Hypothalamus (tissue), 51 donors: Measurements from ENCODE around the gene PROCA1.
"Not testable (repeated sequence)": the region's sequence is repeated elsewhere in the genome, so short reads cannot be mapped to it uniquely, and the experiment has no call there.

ENCODE experiments used
- DNase-seq, 51 donors: peaks; one replicate each; lab custom pipeline; 2025; lab: John Stamatoyannopoulos, UW

The PROCA1 gene

DNA sequence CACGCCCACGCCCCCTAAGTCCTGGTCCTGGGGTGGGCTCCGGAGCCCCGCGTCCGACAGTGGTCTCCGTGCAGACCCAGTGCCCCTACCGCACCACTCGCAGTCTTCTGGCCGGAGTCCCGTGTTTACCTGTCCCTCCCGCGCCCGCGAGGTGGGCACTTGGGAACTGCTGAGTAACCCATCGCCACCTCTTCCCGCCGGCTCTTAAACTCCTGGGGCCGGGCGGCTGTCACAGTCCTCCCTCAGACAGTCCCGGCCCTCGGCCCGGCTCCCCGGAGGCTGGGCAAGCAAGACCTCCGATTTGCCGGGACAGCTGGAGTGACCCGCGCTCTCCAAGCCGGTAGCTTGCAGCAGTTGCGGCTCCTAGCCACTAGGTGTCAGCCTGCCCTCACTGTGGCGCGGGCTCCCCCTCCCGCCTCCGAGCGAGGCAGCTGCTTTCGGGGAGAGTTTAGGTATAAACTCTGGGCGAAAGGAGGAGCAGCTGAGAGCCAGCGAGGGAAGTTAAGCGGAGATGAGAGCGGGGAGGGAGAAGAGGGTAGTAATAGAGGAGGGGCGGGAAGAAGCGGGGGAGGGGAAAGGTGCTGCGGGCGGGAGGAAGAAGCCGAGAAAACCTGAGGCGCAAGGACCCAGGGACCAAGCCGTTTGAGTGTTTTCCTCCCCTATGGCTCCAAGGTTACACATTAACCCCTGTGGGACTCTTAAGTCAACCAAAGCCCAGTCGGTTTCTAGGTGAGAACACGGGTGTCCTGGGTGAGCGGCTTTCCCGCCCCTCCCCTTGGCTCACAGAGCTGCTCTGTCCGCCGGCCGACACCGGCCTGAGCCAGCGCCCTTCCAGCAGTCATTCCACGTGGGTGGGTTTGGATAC is 15.2 kb upstream of the PROCA1 start:
- peak; percentile 39 to 94 (median 88) for DNase-seq

GRCh38 chr17:28726226-28726626 is 14.5 kb upstream of the PROCA1 start, which contains the start of gene TLCD1:
Gene TLCD1, minus strand, starts transcription at chr17:28726233. Its CDS starts 136 bp downstream, at chr17:28726097.
- peak in 39 of 51 donors; percentile 46 to 83 (median 66) for DNase-seq

GRCh38 chr17:28725660-28726225 is 14.1 kb upstream of the PROCA1 start:
- DNase-seq = peak in 9 of 51 donors; percentile 33 to 73 (median 58)

GRCh38 chr17:28725166-28725659 is 13.5 kb upstream of the PROCA1 start:
- DNase-seq = no peak

DNA sequence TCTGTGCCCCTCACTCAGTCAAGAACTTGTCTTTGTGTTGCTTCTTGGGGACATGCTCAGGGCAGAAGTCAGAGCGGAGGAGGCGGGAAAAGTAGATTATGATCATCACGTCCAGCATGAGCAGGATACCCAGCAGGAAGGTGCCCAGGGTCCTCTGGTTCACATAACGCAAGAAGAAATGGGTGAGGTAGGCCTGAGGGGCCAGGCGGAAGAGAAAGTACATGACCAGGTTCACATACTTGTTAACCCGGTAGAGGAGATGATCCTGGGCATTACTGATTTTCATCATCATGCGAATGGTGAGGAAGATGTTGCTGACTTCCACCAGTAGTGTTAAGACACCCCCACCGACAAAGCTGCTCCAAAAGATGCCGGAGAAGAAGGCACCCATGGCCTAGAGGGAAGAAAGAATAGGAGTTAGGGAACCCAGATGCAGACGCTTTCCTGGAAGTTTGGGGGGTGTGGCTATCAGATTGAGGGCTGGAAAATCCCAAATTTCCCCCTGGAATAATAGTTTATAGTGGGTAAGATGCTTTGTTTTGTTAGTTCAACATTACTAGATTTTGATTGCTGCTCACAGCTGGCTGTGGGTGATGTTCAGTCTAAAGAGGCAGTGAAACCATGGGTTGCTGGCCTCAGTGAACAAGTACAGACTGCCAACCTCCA is 12.9 kb upstream of the PROCA1 start:
- no peak for DNase-seq

DNA sequence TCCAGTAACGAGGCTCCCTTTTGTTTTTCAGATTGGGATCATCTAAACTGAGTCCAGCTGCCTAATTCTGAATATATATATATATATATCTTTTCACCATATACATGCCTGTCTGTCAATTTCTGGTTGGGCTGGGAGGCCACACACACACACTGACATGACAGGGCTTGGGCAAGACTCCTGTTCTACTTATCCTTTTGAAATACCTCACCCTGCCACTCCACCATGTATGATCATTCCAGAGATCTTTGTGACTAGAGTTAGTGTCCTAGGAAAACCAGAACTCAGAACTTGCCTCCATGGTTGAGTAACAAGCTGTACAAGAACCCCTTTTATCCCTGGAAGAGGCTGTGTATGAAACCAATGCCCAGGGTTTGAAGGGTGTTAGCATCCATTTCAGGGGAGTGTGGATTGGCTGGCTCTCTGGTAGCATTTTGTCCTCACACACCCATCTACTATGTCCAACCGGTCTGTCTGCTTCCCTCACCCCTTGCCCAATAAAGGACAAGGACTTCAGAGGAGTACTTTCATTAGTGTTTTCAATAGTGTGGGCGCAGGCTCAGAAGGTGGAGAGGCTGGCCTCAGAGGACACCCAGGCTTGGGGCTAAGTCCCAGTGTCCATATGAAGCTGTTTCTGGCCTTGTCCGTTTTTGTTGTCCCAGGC is 12.3 kb upstream of the PROCA1 start:
- not testable (repeated sequence) for DNase-seq

DNA sequence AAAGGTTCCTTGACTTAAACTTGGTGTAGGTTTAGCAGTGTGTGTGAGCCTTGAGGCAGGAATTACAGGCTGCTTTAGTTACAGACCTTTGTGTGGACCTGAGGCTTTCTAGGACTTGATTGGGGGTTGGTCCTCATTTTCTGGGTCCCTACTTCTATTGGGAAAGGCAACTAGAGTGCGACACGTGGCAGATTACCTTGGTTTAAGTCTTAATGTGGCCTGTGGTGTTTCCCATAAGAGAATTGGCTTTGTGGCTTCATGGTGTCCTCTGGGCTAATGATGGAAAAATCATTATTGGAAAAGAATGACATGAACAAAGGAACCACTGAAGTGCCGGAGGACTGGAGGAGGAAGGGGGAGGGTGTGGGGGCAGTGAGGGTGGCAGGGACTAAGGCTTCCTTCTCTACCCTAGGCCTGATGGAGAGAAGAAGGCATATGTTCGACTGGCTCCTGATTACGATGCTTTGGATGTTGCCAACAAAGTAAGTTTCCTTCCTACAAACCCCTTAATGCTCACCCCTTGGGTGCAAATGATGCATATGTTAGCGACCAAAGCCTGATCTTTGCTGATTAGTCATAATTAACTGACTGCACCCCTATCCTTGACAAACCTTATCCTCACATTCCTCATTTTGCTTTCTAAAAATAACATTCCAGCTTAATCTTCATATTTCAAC is 11.6 kb upstream of the PROCA1 start:
- DNase-seq = no peak

DNA sequence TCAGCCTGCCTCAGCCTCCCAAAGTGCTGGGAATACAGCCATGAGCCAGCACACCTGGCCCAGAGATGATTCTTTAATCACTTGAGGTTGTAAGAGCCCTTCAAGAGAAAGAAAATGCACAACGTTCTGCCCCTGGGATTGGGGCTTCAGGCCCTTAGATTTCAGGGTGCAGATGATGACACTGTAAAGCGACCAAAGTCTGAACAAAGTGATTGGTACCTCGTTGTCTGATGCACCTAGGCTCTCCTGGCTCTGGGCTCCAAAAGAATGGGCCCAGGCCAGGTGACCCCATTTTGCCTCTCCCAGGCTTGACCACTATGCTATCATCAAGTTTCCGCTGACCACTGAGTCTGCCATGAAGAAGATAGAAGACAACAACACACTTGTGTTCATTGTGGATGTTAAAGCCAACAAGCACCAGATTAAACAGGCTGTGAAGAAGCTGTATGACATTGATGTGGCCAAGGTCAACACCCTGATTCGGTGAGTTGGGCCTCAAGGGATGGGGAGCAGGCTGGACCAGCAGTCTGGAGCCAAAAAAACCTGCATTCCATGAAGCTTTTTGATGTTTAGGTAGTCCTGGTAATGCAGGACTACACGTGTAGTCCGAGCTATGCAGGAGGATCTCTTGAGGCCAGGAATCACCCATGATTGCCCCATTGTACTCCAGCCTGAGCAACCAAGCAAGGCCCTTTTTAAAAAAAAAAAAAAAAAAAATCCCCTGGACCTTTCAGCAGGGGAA is 10.9 kb upstream of the PROCA1 start:
- DNase-seq = no peak

- not testable (repeated sequence) for DNase-seq
Measured at GRCh38 chr17:28720997-28721329, 9.3 kb upstream of the PROCA1 start.

DNA sequence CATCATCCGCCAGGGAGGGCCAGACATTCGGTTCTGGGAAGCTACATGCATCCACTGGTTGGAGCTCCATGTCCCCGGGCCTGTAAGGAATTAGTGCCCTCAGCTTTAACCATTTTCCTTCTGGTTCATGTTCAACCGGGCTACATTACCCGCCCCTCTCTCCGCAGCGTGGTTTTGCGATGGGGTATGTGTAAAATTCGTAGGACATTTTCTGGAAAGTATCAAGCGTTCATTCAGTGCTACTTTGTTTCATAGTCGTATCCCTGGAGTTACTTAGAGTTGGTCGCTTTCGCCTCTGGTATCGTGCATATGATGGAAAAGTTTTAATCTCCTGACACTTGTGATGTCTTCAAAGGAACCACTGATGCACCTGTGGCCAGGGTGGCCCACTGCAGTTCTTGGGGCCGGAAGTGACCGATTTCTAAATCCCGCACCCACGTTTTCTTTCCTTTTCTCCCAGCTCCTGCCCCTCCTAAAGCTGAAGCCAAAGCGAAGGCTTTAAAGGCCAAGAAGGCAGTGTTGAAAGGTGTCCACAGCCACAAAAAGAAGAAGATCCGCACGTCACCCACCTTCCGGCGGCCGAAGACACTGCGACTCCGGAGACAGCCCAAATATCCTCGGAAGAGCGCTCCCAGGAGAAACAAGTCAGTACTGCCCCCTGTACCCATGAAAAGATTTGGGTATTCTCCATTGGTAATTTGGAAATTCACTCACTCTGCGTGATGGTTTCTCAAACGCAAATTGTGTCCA is 8.7 kb upstream of the PROCA1 start:
- no peak for DNase-seq

- DNase-seq = no peak
Measured at GRCh38 chr17:28719021-28719433, 7.3 kb upstream of the PROCA1 start.

GRCh38 chr17:28718333-28719020 is 6.8 kb upstream of the PROCA1 start:
- DNase-seq = peak in 1 of 51 donors; percentile 58

GRCh38 chr17:28717578-28718332 is 6.1 kb upstream of the PROCA1 start, which contains the start of gene RAB34:
Gene RAB34, minus strand, starts transcription at chr17:28717868. Its CDS starts 602 bp downstream, at chr17:28717266.
- DNase-seq = peak in 33 of 51 donors; percentile 16 to 71 (median 55)

DNA sequence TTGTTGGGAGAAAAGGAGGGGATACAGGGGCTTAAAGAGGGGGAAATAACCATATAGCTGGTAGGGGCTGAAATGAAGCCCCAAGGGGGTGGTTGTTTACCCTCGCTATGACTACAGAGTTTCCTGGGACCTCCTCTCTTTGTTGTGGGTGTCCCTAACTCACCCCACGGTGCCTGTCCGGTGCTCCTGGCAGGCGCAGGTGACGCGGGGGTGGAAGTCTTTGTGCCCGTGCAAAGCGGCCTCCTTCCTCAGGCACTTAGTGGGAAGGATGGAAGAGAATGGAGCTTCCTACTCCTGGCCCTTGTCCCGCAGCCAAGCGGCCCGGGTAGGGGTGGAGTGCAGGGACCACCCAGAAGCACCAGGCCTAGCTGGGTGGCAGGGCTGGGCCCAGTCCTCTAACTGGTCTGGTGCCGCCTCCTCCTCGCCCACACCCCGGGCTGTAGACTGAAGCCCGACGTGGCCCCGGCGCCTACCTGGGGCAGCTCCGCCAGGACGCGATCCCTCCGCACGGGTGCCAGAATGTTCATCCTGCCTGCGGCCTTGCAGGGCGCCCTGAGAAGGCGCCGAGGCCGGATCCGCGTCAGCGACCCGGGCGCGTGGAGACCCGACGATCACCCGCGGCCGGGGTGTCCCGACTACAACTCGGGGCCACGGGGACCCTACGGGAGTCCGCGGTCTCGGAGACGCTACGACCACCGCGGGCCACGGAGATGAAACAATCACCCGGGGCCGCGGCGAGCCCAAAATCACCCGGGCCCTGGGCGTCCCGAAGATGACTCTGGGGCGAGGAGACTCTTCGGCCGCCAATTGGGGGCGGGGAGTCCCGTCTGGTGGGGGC is 5.3 kb upstream of the PROCA1 start:
- peak in 2 of 51 donors; percentile 41 to 47 for DNase-seq

DNA sequence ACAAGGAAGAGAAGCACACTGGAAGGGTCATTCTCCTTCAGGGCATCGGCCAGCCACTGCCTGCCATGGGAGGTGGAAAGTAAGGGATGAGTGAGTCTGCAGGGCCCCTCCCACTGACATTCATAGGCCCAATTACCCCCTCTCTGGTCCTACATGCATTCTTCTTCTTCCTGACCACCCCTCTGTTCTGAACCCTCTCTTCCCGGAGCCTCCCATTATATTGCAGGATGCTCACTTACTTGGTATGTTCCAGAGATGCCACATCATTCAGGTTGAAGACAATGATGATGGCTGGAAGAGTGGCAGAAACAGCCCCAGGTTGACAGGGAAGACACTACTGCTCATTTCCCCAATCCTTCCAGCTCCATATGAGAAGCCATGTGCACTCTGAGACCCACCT is 3.5 kb upstream of the PROCA1 start:
- no peak for DNase-seq

GRCh38 chr17:28714281-28714680 is 2.6 kb upstream of the PROCA1 start:
- DNase-seq = no peak
